Measurements from ENCODE around the gene ULK3. TPM values are rescaled to one million over a fixed set of nuclear protein-coding genes. Genes with fewer than 3 reads are reported as not detected.

Gene ULK3
- total RNA-seq, 1 donor from 2014 or later = 19.7 TPM

GRCh38 chr15:74794970-74795349 lies 48.0 kb downstream of the ULK3 start:
- no peak overlapping the region for H3K4me3 ChIP-seq (ENCODE audit: low read depth, low read length)
- no peak for TF ChIP-seq CTCF (conservative IDR thresholded peaks at IDR 0.05; ENCODE audit: low read depth, low read length)
- DNase-seq (ENCODE audit: low read depth) = no peak

GRCh38 chr15:74794248-74794969 lies 48.5 kb downstream of the ULK3 start:
- H3K4me3 ChIP-seq (ENCODE audit: low read depth, low read length) = no peak overlapping the region
- TF ChIP-seq CTCF (conservative IDR thresholded peaks at IDR 0.05; ENCODE audit: low read depth, low read length) = no peak
- no peak for DNase-seq (ENCODE audit: low read depth)

GRCh38 chr15:74793135-74794028 lies 49.6 kb downstream of the ULK3 start:
- no peak overlapping the region for H3K4me3 ChIP-seq (ENCODE audit: low read depth, low read length)
- TF ChIP-seq CTCF (conservative IDR thresholded peaks at IDR 0.05; ENCODE audit: low read depth, low read length) = no peak
- DNase-seq (ENCODE audit: low read depth) = no peak

GRCh38 chr15:74792227-74793016 lies 50.5 kb downstream of the ULK3 start:
- H3K4me3 ChIP-seq (ENCODE audit: low read depth, low read length) = no peak overlapping the region
- DNase-seq (ENCODE audit: low read depth) = no peak
- no peak for TF ChIP-seq CTCF (conservative IDR thresholded peaks at IDR 0.05; ENCODE audit: low read depth, low read length)

- DNase-seq (ENCODE audit: low read depth) = no peak
- no peak overlapping the region for H3K4me3 ChIP-seq (ENCODE audit: low read depth, low read length)
- no peak for TF ChIP-seq CTCF (conservative IDR thresholded peaks at IDR 0.05; ENCODE audit: low read depth, low read length)
Measured at GRCh38 chr15:74791667-74792066, 51.3 kb downstream of the ULK3 start.

GRCh38 chr15:74791007-74791406 lies 51.9 kb downstream of the ULK3 start:
- H3K4me3 ChIP-seq (ENCODE audit: low read depth, low read length) = no peak overlapping the region
- DNase-seq (ENCODE audit: low read depth) = no peak
- no peak for TF ChIP-seq CTCF (conservative IDR thresholded peaks at IDR 0.05; ENCODE audit: low read depth, low read length)
